IPS DF 6.9 (cell line): ENCODE measurements around the gene ZNF544.
"Not testable (repeated sequence)": the region's sequence is repeated elsewhere in the genome, so short reads cannot be mapped to it uniquely, and the experiment has no call there.

Experiments
- DNase-seq: peaks from one replicate; pipeline ENCODE4 v3.0.0-alpha.2; 2013; ENCODE audit warnings: low read depth, low spot score
- H3K27ac ChIP-seq: one replicate; pipeline ENCODE4 v1.5.1; 2013; ENCODE audit warnings: low read length, control low read depth
- H3K27me3 ChIP-seq: 2 replicates; pipeline ENCODE4 v1.6.1; 2013; ENCODE audit warnings: mild to moderate bottlenecking, low read length; ENCODE audit not compliant: control insufficient read depth, insufficient read depth
- H3K36me3 ChIP-seq: 2 replicates; pipeline ENCODE4 v1.6.1; 2013; ENCODE audit warnings: low read length; ENCODE audit not compliant: control insufficient read depth, insufficient read depth
- H3K4me1 ChIP-seq: 2 replicates; pipeline ENCODE4 v1.6.1; 2013; ENCODE audit warnings: low read length; ENCODE audit not compliant: control insufficient read depth, insufficient read depth
- H3K4me3 ChIP-seq: 2 replicates; pipeline ENCODE4 v1.5.1; 2013; ENCODE audit warnings: mild to moderate bottlenecking, low read length
- H3K9me3 ChIP-seq: 2 replicates; pipeline ENCODE4 v1.6.1; 2013; ENCODE audit warnings: low read length, inconsistent platforms; ENCODE audit not compliant: control insufficient read depth, insufficient read depth
- WGBS: extraction: QIAGEN DNeasy Blood & Tissue Kit; methylation state at CpG from one replicate; pipeline ENCODE4 v1.1.7; 2013; ENCODE audit warnings: mixed read lengths, missing lambda C conversion rate; ENCODE audit not compliant: insufficient read length, insufficient coverage; 5-methylcytosine and 5-hydroxymethylcytosine counted together

ZNF544 gene

DNA sequence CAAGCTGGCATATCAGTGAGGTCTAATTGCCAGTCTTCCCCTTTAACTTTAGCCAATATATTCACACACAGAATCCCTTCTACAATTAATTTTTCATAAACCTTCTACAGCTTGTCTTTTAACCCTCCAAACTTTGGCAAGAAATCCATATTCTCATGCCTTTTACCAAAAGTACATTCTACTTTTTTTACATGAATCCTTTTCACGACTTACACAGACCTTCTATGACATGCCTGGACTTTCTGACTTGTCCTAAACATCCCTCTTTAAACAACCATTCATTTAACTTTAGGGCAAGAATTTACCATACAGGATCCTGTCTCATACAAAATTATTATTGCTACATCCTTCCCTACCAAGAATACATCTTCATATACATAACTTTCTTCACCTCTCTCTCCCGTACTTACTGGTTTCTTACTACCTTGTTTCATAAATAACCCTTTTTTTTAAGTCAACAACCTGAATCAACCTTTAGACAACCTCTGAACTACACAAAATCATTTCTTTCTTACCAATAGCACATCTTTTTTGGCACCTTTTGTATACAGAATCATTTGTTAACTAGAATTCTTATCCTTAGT is 23.5 kb downstream of the ZNF544 start:
- WGBS: 100% methylated on average over 1 of the region's 2 CpGs
- Histone ChIP-seq H3K4me3 (no peak overlapping the region), H3K27me3 (no peaks in the 10 kb centered on the region), H3K4me1 (no peaks in the 10 kb centered on the region), H3K27ac (no peak overlapping the region), H3K36me3 (peaks cover 69% of the 10 kb centered on the region), H3K9me3 (peaks cover 29% of the 10 kb centered on the region)
- DNase-seq: no peak

DNA sequence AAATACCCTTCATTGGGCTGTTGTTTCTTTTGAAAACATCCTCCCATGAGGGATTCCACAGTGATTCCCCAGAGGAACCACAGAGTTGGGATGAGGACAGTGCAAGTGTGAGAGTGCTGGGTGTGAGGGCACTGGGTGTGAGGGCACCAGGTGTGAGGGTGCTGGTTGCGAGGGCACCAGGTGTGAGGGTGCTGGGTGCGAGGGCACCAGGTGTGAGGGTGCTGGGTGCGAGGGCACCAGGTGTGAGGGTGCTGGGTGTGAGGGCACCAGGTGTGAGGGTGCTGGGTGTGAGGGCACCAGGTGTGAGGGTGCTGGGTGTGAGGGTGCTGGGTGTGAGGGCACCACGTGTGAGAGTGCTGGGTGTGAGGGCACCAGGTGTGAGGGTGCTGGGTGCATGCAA is 29.5 kb downstream of the ZNF544 start:
- not testable (repeated sequence) for H3K4me1 ChIP-seq, H3K4me3 ChIP-seq, H3K27me3 ChIP-seq, DNase-seq, H3K27ac ChIP-seq
- Histone ChIP-seq H3K9me3 (peaks cover 54% of the 10 kb centered on the region), H3K36me3 (peaks cover 81% of the 10 kb centered on the region)
- no CpG with 5 or more reads among the region's 4 CpGs for WGBS

DNA sequence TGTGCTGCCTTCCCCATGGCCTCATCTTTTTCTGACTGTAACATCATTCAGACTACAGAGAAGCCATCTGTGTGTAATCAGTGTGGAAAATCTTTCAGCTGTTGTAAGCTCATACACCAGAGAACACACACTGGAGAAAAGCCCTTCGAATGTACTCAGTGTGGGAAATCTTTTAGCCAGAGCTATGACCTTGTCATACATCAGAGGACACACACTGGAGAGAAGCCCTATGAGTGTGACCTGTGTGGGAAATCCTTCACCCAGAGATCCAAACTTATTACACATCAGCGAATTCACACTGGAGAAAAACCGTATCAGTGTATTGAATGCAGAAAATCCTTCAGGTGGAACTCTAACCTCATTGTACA is 32.9 kb downstream of the ZNF544 start:
- no peak for DNase-seq
- Histone ChIP-seq H3K27me3 (no peaks in the 10 kb centered on the region), H3K4me3 (no peak overlapping the region), H3K4me1 (no peaks in the 10 kb centered on the region), H3K9me3 (peaks cover 52% of the 10 kb centered on the region), H3K27ac (no peak overlapping the region), H3K36me3 (peaks cover 67% of the 10 kb centered on the region)
- no CpG with 5 or more reads among the region's 3 CpGs for WGBS

DNA sequence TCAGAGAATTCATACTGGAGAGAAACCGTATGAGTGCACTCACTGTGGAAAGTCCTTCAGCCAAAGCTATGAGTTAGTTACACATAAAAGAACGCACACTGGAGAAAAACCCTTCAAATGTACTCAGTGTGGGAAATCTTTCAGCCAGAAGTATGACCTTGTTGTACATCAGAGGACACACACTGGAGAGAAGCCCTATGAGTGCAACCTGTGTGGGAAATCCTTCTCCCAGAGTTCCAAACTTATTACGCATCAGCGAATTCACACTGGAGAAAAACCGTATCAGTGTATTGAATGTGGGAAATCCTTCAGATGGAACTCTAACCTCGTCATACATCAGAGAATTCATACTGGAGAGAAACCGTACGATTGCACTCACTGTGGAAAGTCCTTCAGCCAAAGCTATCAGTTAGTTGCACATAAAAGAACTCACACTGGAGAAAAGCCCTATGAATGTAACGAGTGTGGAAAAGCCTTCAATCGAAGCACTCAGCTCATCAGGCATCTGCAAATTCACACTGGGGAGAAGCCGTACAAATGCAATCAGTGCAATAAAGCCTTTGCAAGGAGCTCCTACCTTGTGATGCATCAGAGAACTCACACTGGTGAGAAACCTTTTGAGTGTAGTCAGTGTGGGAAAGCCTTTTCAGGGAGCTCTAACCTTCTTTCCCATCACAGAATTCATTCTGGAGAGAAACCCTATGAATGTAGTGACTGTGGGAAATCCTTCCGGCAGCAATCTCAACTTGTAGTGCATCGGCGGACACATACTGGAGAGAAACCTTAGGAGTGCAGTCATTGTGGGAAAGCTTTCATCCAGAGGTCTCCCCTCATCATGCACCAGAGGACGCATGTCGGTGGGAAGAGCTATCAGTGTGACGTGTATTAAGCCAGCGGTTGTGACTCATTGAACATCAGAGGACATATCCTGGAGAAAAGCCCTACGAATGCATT is 33.5 kb downstream of the ZNF544 start:
- H3K36me3 ChIP-seq: peaks cover 64% of the 10 kb centered on the region
- DNase-seq: no peak
- H3K9me3 ChIP-seq: peaks cover 50% of the 10 kb centered on the region

DNA sequence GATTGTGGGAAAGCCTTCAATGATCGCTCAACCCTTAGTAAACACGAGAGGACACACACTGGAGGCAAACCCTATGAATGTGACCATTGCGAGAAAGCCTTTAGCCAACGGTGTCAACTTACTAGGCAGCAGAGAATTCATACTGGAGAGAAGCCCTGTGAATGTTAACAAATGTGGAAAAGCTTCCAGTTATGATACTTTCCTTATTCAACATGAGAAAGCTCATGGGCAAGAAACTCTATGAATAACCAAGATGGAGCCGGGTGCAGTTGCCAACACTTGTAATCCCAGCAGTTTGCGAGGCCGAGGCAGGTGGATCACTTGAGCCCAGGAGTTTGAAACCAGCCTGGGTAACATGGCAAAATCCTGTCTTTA is 34.2 kb downstream of the ZNF544 start:
- Histone ChIP-seq H3K27me3 (no peaks in the 10 kb centered on the region), H3K4me3 (no peak overlapping the region), H3K27ac (no peak overlapping the region), H3K9me3 (peaks cover 45% of the 10 kb centered on the region), H3K4me1 (no peaks in the 10 kb centered on the region), H3K36me3 (peaks cover 57% of the 10 kb centered on the region)
- WGBS: no CpG with 5 or more reads among the region's 7 CpGs
- DNase-seq: no peak

More for the DNA sequence above, 33.5 kb downstream of the ZNF544 start:
- no CpG with 5 or more reads among the region's 19 CpGs for WGBS
- H3K27me3 ChIP-seq: no peaks in the 10 kb centered on the region
- no peaks in the 10 kb centered on the region for H3K4me1 ChIP-seq
- no peak overlapping the region for H3K27ac ChIP-seq
- no peak overlapping the region for H3K4me3 ChIP-seq

DNA sequence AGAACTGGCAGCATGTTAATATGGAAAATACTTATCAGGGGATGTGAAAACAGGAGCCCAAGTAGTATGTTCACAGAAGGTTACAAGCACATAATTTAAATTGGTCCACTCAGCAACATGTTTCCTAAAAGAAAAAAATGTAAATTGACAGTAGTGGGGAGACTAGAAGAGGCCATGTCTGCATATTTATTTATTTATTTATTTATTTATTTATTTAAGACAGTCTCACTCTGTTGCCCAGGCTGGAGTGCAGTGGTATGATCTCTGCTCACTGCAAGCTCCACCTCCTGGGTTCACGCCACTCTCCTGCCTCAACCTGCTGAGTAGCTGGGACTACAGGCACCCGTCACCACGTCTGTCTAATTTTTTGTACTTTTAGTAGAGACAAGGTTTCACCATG is 36.4 kb downstream of the ZNF544 start:
- H3K4me3 ChIP-seq: no peak overlapping the region
- H3K27ac ChIP-seq: no peak overlapping the region
- peaks cover 39% of the 10 kb centered on the region for H3K36me3 ChIP-seq
- H3K9me3 ChIP-seq: peaks cover 34% of the 10 kb centered on the region
- WGBS: no CpG with 5 or more reads among the region's 3 CpGs
- DNase-seq: no peak
- H3K4me1 ChIP-seq: no peaks in the 10 kb centered on the region
- no peaks in the 10 kb centered on the region for H3K27me3 ChIP-seq

DNA sequence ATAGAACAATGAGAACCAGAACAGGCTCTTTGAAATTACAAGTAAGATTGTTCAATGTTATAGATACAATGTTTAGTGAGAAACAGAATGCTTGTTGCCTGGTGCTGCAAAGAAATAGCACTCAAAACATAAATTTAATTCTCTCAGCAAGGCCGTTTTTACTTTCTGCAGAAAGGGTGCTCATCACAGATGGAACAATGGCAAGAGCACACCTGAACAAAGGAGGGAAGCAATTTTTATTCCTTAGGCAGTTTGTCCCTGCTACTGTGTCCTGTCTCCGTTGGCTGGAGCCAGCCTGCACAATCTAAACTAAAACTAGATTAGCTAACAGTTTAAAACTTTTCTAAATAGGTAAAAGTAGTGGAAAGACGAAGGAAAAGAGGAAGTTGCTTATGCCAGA is 39.6 kb downstream of the ZNF544 start:
- no peaks in the 10 kb centered on the region for H3K4me1 ChIP-seq
- H3K36me3 ChIP-seq: peaks cover 10% of the 10 kb centered on the region
- WGBS: no CpG with 5 or more reads among the region's 3 CpGs
- no peak for DNase-seq
- no peak overlapping the region for H3K27ac ChIP-seq
- no peak overlapping the region for H3K4me3 ChIP-seq
- H3K9me3 ChIP-seq: peaks cover 7% of the 10 kb centered on the region
- no peaks in the 10 kb centered on the region for H3K27me3 ChIP-seq

DNA sequence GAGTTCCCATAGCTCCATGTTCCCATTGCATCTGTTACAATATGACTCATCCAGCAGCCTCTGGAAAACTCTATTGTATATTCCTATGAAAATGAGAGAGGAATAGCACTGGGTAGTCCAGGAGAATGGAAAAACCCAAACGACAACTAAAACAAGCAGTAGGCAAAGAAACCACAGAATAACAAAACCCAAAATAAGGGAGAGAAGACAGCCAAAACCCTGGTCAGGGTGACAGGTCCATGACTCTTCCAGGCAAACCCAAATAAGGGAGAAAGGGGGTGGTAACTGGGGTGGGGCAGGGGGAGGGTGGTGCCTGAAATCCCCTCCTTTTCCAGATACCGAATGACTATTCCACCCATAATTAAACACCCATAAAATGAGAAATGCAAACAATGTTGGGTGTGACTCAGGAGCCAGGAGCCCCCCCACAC is 46.1 kb downstream of the ZNF544 start:
- Histone ChIP-seq H3K9me3 (no peaks in the 10 kb centered on the region), H3K4me3 (no peak overlapping the region), H3K27me3 (no peaks in the 10 kb centered on the region), H3K4me1 (no peaks in the 10 kb centered on the region), H3K27ac (no peak overlapping the region), H3K36me3 (no peaks in the 10 kb centered on the region)
- no CpG with 5 or more reads among the region's 2 CpGs for WGBS
- no peak for DNase-seq

DNA sequence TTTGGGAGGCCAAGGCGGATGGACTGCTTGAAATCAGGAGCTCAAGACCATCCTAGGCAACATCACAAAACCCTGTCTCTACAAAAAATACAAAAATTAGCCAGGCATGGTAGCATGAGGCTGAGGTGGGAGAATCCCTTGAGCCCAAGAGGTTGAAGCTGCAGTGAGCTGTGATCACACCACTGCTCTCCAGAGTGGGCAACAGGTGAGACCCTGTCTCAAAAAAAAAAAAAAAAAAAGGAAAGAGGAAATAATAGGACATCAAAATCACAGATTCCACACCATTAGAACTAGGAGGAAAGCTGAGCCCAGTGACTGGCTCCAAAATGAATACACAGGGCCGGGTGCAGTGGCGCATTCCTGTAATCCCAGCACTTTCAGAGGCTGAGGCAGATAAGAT is 46.9 kb downstream of the ZNF544 start:
- H3K27ac ChIP-seq: no peak overlapping the region
- no peak for DNase-seq
- no peak overlapping the region for H3K4me3 ChIP-seq
- no peaks in the 10 kb centered on the region for H3K27me3 ChIP-seq
- peaks cover 4% of the 10 kb centered on the region for H3K4me1 ChIP-seq
- no CpG with 5 or more reads among the region's 3 CpGs for WGBS
- no peaks in the 10 kb centered on the region for H3K36me3 ChIP-seq
- no peaks in the 10 kb centered on the region for H3K9me3 ChIP-seq

DNA sequence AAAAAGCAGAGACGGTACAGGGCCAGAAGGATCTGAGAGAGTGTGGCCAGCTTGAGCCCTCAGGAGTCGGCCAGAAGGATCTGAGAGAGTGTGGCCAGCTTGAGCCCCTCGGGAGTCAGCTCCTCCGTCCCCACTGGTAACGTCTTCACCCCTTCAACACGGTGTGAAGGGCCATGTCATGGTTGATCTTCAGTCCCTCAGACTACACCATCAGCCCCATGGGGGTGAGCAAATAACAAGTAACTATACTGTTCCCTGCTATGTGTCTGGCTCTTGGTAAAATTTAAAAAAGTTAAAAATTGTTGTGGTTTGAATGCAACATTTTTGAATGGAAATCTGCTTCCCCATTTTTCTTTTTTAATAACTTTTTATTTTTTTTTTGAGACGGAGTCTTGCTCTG is 48.5 kb downstream of the ZNF544 start:
- peaks cover 4% of the 10 kb centered on the region for H3K4me1 ChIP-seq
- H3K27me3 ChIP-seq: no peaks in the 10 kb centered on the region
- WGBS: no CpG with 5 or more reads among the region's 7 CpGs
- no peaks in the 10 kb centered on the region for H3K36me3 ChIP-seq
- no peak overlapping the region for H3K4me3 ChIP-seq
- no peak overlapping the region for H3K27ac ChIP-seq
- H3K9me3 ChIP-seq: no peaks in the 10 kb centered on the region
- no peak for DNase-seq
